OCI-LY1 (cell line): ENCODE results near the gene ACHE.

Source experiments
- EZH2 ChIP-seq: fragments of 200-600 bp; sonication (generic), shearing (Covaris generic); IDR thresholded peaks from 2 replicates; pipeline ENCODE4 v1.8.0; 2017; ENCODE audit warnings: borderline replicate concordance, mixed run types, mild to moderate bottlenecking, antibody characterized with exemption, low read length, moderate library complexity, mixed read lengths
- TF ChIP-seq, protein P1 (sequence below): fragments of 200-600 bp; sonication (generic), shearing (Covaris generic); IDR thresholded peaks from 2 replicates; pipeline ENCODE4 v1.5.1; 2017; ENCODE audit warnings: mild to moderate bottlenecking, antibody characterized with exemption, low read length, moderate library complexity, mixed read lengths

DNA sequence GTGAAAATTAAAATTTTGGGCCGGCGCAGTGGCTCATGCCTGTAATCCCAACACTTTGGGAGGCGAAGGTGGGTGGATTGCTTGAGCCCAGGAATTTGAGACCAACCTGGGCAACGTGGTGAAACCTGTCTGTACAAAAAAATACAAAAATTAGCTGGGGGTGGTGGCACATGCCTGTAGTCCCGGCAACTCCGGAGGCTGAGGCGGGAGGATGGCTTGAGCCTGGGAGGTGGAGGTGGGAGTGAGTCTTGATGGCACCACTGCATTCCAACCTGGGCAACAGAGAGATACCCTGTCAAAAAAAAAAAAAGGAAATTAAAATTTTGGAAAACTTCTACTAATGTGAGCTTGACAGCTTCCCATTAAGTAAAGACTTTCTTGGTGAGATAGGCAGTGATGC, 17.7 kb downstream of the ACHE start:
- TF ChIP-seq, protein P1, sequence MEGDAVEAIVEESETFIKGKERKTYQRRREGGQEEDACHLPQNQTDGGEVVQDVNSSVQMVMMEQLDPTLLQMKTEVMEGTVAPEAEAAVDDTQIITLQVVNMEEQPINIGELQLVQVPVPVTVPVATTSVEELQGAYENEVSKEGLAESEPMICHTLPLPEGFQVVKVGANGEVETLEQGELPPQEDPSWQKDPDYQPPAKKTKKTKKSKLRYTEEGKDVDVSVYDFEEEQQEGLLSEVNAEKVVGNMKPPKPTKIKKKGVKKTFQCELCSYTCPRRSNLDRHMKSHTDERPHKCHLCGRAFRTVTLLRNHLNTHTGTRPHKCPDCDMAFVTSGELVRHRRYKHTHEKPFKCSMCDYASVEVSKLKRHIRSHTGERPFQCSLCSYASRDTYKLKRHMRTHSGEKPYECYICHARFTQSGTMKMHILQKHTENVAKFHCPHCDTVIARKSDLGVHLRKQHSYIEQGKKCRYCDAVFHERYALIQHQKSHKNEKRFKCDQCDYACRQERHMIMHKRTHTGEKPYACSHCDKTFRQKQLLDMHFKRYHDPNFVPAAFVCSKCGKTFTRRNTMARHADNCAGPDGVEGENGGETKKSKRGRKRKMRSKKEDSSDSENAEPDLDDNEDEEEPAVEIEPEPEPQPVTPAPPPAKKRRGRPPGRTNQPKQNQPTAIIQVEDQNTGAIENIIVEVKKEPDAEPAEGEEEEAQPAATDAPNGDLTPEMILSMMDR = no peak
- no peak for TF ChIP-seq EZH2
